HepG2 (cell line): ENCODE results near the gene NFS1. TPM values are rescaled to one million over a fixed set of nuclear protein-coding genes. Genes with fewer than 3 reads are reported as not detected.

Experiments
- AHR ChIP-seq: IDR thresholded peaks from 2 replicates; pipeline ENCODE4 v1.6.1; 2018; ENCODE audit warnings: missing genetic modification reagents, missing compliant biosample characterization
- ARNTL ChIP-seq: sonication (generic); formaldehyde crosslinking; IDR thresholded peaks from 2 replicates; pipeline ENCODE4 v1.4.0; 2020; ENCODE audit warnings: mild to moderate bottlenecking, missing genetic modification reagents
- CCDC6 ChIP-seq: sonication (generic); formaldehyde crosslinking; IDR thresholded peaks from 2 replicates; pipeline ENCODE4 v1.8.1; 2022; ENCODE audit warnings: mild to moderate bottlenecking, missing genetic modification reagents, moderate library complexity
- EEA1 ChIP-seq: sonication (generic); formaldehyde crosslinking; IDR thresholded peaks from 2 replicates; pipeline ENCODE4 v1.5.1; 2020; ENCODE audit warnings: mild to moderate bottlenecking, missing genetic modification reagents, borderline replicate concordance
- ERF ChIP-seq: IDR thresholded peaks from 2 replicates; pipeline ENCODE4 v1.6.1; 2018; ENCODE audit warnings: missing biosample characterization, missing genetic modification reagents
- NFATC3 ChIP-seq: sonication (generic); formaldehyde crosslinking; IDR thresholded peaks from 2 replicates; pipeline ENCODE4 v1.5.1; 2020; ENCODE audit warnings: mild to moderate bottlenecking, missing genetic modification reagents
- PAWR ChIP-seq: sonication (generic); formaldehyde crosslinking; IDR thresholded peaks from 2 replicates; pipeline ENCODE4 v1.4.0; 2020; ENCODE audit warnings: missing genetic modification reagents, mild to moderate bottlenecking, borderline replicate concordance
- RBAK ChIP-seq: sonication (generic); formaldehyde crosslinking; IDR thresholded peaks from 2 replicates; pipeline ENCODE4 v1.5.1; 2020; ENCODE audit warnings: mild to moderate bottlenecking, missing genetic modification reagents
- SALL2 ChIP-seq: sonication (generic); formaldehyde crosslinking; IDR thresholded peaks from 2 replicates; pipeline ENCODE4 v1.8.1; 2023; ENCODE audit warnings: mild to moderate bottlenecking, missing genetic modification reagents, inconsistent platforms
- SNAPC2 ChIP-seq: sonication (generic); formaldehyde crosslinking; IDR thresholded peaks from 2 replicates; pipeline ENCODE4 v1.8.1; 2022; ENCODE audit warnings: mild to moderate bottlenecking, missing genetic modification reagents
- SP140L ChIP-seq: sonication (generic); formaldehyde crosslinking; IDR thresholded peaks from 2 replicates; pipeline ENCODE4 v1.4.0; 2020; ENCODE audit warnings: missing genetic modification reagents, borderline replicate concordance
- SRSF9 ChIP-seq: fragments of 200-400 bp; formaldehyde crosslinking; IDR thresholded peaks from 2 replicates; pipeline ENCODE4 v1.6.1; 2018; ENCODE audit warnings: borderline replicate concordance, mild to moderate bottlenecking, low read depth, low read length; ENCODE audit not compliant: insufficient read depth, poor library complexity, severe bottlenecking
- ZFP1 ChIP-seq: IDR thresholded peaks from 2 replicates; pipeline ENCODE4 v1.6.1; 2016
- ZFP41 ChIP-seq: sonication (generic); formaldehyde crosslinking; IDR thresholded peaks from 2 replicates; pipeline ENCODE4 v1.4.0; 2020; ENCODE audit warnings: mild to moderate bottlenecking, missing genetic modification reagents, borderline replicate concordance
- ZFP90 ChIP-seq: sonication (generic); formaldehyde crosslinking; IDR thresholded peaks from 2 replicates; pipeline ENCODE4 v1.8.0; 2022; ENCODE audit warnings: missing genetic modification reagents, mild to moderate bottlenecking, inconsistent platforms, borderline replicate concordance
- ZNF124 ChIP-seq: sonication (generic); formaldehyde crosslinking; IDR thresholded peaks from 2 replicates; pipeline ENCODE4 v1.4.0; 2020; ENCODE audit warnings: missing genetic modification reagents
- ZNF333 ChIP-seq: sonication (generic); formaldehyde crosslinking; IDR thresholded peaks from 2 replicates; pipeline ENCODE4 v1.4.0; 2020; ENCODE audit warnings: mild to moderate bottlenecking, missing genetic modification reagents, borderline replicate concordance
- ZNF383 ChIP-seq: sonication (generic); formaldehyde crosslinking; IDR thresholded peaks from 2 replicates; pipeline ENCODE4 v1.4.0; 2020; ENCODE audit warnings: missing genetic modification reagents, mild to moderate bottlenecking, borderline replicate concordance
- ZNF549 ChIP-seq: sonication (generic); formaldehyde crosslinking; IDR thresholded peaks from 2 replicates; pipeline ENCODE4 v1.5.0; 2020; ENCODE audit warnings: missing genetic modification reagents
- ZNF619 ChIP-seq: sonication (generic); formaldehyde crosslinking; IDR thresholded peaks from 2 replicates; pipeline ENCODE4 v1.4.0; 2020; ENCODE audit warnings: mild to moderate bottlenecking, missing genetic modification reagents
- ZNF839 ChIP-seq: sonication (generic); formaldehyde crosslinking; IDR thresholded peaks from 2 replicates; pipeline ENCODE4 v1.4.0; 2020; ENCODE audit warnings: missing genetic modification reagents, mild to moderate bottlenecking, borderline replicate concordance
- polyA plus RNA-seq, 8 experiments: library from polyadenylated mRNA; depleted of rRNA in 3 of 8; stranded (reverse) in 7 of 8; unstranded in 1 of 8; fragments of >200 nt; fragmentation: Illumina TruSeq in 4 of 8; extraction: Trizol in 4 of 8; gene quantifications; 2 replicates each; pipeline versions ENCODE4 v1.2.1 to v1.2.3, GENCODE V29; 2011 to 2016; ENCODE audit warnings: low read depth in 4 of 8, missing spikeins in 1 of 8, mixed read lengths in 1 of 8; ENCODE audit not compliant: insufficient read depth in 1 of 8
- total RNA-seq, 5 experiments: library from RNA; depleted of rRNA; stranded (reverse); fragments of >200 nt; fragmentation: Illumina TruSeq; extraction: Trizol; gene quantifications; 2 replicates each; pipeline ENCODE4 v1.2.3, GENCODE V29; 2016; ENCODE audit warnings: low read depth in 1 of 5
- TF ChIP-seq, protein P1 (sequence below): sonication (generic); formaldehyde crosslinking; conservative IDR thresholded peaks from 2 replicates; pipeline ENCODE4 v1.8.0; 2022; ENCODE audit warnings: mild to moderate bottlenecking, moderate library complexity, missing genetic modification reagents
- TF ChIP-seq, protein P2 (sequence below): sonication (generic); formaldehyde crosslinking; IDR thresholded peaks from 2 replicates; pipeline ENCODE4 v1.5.1; 2020; ENCODE audit warnings: mild to moderate bottlenecking, missing genetic modification reagents, borderline replicate concordance
- TF ChIP-seq, protein P3 (sequence below): sonication (generic); formaldehyde crosslinking; IDR thresholded peaks from 2 replicates; pipeline ENCODE4 v1.8.1; 2023; ENCODE audit warnings: mild to moderate bottlenecking, missing genetic modification reagents
- TF ChIP-seq, protein P4 (sequence below): sonication (generic); formaldehyde crosslinking; IDR thresholded peaks from 2 replicates; pipeline ENCODE4 v1.5.1; 2020; ENCODE audit warnings: missing genetic modification reagents, mild to moderate bottlenecking, borderline replicate concordance

The NFS1 gene
- total and polyA plus RNA-seq, 2 of the 13 experiments (the other 11 are each of a cell fraction or from before 2014, with no cell fraction given): 65.9 to 88.1 TPM

DNA sequence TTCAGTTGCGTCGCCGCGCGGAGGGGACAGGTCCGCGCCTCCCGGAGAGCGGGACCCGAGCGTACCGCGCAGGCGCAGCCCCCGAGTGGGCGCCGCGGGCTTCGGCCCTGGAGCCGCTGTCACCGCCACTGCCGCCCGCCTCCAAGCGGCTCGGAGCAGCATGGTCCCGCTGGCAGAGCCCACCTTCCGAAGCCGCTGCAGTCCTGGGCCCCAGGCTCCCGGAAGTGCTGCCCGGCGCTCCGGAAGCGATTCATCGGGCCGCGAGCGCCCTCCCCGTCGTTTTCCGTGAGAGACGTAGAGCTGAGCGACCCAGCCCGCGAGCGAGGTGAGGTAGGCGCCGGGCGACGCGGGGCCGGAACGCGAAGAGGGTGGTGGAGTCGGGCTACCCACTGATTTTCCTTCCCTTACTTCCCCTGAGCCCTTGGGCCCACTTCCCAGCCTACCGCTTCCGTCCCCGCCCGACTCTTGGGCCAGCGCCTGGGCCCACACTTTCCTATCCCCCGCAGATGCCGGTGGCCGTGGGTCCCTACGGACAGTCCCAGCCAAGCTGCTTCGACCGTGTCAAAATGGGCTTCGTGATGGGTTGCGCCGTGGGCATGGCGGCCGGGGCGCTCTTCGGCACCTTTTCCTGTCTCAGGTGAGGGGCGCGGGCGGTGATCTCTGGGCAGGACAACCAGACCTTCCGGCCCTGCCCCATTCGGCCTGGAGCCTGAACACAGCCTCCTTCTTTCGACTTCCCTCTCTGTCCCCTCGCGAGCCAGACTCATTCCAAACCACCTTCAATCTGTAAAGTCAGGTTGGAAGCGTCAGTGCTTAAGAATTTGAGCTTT, at the start of gene NFS1, which contains the start of gene ROMO1 (continued):
- TF ChIP-seq, protein P1, sequence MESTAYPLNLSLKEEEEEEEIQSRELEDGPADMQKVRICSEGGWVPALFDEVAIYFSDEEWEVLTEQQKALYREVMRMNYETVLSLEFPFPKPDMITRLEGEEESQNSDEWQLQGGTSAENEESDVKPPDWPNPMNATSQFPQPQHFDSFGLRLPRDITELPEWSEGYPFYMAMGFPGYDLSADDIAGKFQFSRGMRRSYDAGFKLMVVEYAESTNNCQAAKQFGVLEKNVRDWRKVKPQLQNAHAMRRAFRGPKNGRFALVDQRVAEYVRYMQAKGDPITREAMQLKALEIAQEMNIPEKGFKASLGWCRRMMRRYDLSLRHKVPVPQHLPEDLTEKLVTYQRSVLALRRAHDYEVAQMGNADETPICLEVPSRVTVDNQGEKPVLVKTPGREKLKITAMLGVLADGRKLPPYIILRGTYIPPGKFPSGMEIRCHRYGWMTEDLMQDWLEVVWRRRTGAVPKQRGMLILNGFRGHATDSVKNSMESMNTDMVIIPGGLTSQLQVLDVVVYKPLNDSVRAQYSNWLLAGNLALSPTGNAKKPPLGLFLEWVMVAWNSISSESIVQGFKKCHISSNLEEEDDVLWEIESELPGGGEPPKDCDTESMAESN (CRISPR knock-in tag): peak; percentile 99
- TF ChIP-seq ZFP1 (CRISPR knock-in tag): peak; percentile 92; the same call in 1 of the 2 replicates
- TF ChIP-seq, protein P2, sequence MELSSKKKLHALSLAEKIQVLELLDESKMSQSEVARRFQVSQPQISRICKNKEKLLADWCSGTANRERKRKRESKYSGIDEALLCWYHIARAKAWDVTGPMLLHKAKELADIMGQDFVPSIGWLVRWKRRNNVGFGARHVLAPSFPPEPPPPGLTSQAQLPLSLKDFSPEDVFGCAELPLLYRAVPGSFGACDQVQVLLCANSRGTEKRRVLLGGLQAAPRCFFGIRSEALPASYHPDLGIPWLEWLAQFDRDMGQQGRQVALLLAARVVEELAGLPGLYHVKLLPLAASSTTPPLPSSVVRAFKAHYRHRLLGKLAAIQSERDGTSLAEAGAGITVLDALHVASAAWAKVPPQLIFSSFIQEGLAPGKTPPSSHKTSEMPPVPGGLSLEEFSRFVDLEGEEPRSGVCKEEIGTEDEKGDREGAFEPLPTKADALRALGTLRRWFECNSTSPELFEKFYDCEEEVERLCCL (CRISPR knock-in tag): peak; percentile 92; the same call in 1 of the 2 replicates
- TF ChIP-seq PAWR (CRISPR knock-in tag): peak; percentile 86
- peak; percentile 89 for TF ChIP-seq EEA1
- TF ChIP-seq, protein P3, sequence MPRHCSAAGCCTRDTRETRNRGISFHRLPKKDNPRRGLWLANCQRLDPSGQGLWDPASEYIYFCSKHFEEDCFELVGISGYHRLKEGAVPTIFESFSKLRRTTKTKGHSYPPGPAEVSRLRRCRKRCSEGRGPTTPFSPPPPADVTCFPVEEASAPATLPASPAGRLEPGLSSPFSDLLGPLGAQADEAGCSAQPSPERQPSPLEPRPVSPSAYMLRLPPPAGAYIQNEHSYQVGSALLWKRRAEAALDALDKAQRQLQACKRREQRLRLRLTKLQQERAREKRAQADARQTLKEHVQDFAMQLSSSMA: peak; percentile 96
- peak; percentile 55; the same call in 1 of the 2 replicates for TF ChIP-seq ZNF383
- TF ChIP-seq SP140L (CRISPR knock-in tag): peak; percentile 88; the same call in 1 of the 2 replicates
- peak; percentile 99 for TF ChIP-seq ZNF124 (CRISPR knock-in tag)
- no peak; the same call in 1 of the 2 replicates for TF ChIP-seq RBAK (CRISPR knock-in tag)
- no peak for TF ChIP-seq SRSF9
- peak; percentile 98 for TF ChIP-seq SALL2 (CRISPR knock-in tag)
- peak; percentile 100 for TF ChIP-seq CCDC6
- peak; percentile 95 for TF ChIP-seq AHR (CRISPR knock-in tag)
- TF ChIP-seq, protein P4, sequence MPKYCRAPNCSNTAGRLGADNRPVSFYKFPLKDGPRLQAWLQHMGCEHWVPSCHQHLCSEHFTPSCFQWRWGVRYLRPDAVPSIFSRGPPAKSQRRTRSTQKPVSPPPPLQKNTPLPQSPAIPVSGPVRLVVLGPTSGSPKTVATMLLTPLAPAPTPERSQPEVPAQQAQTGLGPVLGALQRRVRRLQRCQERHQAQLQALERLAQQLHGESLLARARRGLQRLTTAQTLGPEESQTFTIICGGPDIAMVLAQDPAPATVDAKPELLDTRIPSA (CRISPR knock-in tag): 0 out of 2 replicates have a peak, but pooled peaks have one; percentile 19
- peak; percentile 98; the same call in 1 of the 2 replicates for TF ChIP-seq ERF (CRISPR knock-in tag)
- TF ChIP-seq ZNF619: peak; percentile 97
- peak; percentile 98 for TF ChIP-seq SNAPC2
- TF ChIP-seq NFATC3: peak; percentile 95
- TF ChIP-seq ARNTL (CRISPR knock-in tag): peak; percentile 88
- peak; percentile 93 for TF ChIP-seq ZFP41
- peak; percentile 96 for TF ChIP-seq ZFP90 (CRISPR knock-in tag)
- peak; percentile 96 for TF ChIP-seq ZNF333 (CRISPR knock-in tag)
- peak; percentile 100 for TF ChIP-seq ZNF839 (CRISPR knock-in tag)
- TF ChIP-seq ZNF549: peak; percentile 55
